NCI-H187 treated with DMSO at 0.1 percent for 48 hours (cell line): ENCODE measurements around the gene HOXD10.

Experiments
- DNase-seq: peaks from one replicate; lab custom pipeline; 2025; lab: John Stamatoyannopoulos, UW

HOXD10 gene

GRCh38 chr2:176151442-176152287 is 35.1 kb downstream of the HOXD10 start, which contains the start of gene HOXD4:
HOXD4 (plus strand) TSS chr2:176151550; CDS start chr2:176151634, 84 bp downstream.
- no peak for DNase-seq

DNA sequence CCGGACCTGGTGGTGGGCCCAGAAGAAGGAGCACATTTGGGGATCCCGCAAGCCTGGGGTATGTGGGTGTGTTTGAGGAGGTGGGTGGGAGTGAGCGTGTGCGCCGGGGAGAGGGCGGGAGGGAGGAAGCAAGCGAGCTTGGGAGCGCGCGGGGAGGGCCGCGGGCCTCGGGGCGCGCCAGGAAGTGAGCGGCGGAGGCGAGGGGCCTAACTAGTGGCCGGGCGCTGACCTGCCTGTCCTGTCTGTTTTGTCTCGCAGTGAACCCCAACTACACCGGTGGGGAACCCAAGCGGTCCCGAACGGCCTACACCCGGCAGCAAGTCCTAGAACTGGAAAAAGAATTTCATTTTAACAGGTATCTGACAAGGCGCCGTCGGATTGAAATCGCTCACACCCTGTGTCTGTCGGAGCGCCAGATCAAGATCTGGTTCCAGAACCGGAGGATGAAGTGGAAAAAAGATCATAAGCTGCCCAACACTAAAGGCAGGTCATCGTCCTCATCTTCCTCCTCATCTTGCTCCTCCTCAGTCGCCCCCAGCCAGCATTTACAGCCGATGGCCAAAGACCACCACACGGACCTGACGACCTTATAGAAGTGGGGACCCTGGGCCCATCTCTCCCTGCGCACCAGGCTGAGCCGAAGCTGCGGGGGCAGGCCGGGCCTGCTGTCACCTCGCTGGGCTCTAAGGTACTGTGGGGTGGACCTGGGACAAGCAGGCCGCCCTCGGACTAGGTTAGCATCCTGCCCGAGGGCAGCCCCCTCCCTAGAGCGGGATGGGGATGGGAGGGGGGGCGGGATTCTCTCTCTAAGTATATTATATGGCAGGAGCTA is 36.0 kb downstream of the HOXD10 start:
- DNase-seq = no peak

DNA sequence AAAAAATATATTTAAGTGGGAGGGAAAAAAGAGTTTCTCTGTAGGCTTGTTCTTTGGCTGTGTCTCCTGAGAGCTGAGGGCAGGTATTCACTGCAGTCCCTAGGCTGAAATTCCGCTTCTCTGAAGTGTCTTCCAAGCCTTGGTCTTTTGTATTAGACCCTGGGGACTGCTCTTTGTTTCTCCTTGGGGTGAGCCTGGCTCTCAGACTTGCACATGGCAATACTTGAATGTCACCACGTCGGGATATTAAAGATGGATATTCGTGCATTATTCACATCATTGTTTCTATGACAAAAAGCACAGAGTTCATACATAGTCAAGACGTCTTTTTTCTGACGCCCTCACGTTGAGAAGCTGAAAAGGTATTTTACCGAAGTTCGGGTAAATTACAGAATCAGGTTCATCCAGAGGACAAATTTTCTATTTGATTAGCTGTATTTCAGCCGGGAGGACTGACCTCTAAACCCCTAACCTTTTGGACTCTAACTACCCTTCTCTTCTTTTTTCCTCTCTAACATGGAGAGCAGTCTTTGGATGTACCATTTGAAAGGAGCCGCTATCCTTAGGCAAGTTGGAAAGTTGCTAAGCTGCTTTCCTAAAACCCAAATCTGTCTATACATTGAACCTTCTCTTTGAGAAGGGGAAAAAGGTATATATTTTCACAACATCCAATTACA is 38.1 kb downstream of the HOXD10 start:
- DNase-seq = no peak

DNA sequence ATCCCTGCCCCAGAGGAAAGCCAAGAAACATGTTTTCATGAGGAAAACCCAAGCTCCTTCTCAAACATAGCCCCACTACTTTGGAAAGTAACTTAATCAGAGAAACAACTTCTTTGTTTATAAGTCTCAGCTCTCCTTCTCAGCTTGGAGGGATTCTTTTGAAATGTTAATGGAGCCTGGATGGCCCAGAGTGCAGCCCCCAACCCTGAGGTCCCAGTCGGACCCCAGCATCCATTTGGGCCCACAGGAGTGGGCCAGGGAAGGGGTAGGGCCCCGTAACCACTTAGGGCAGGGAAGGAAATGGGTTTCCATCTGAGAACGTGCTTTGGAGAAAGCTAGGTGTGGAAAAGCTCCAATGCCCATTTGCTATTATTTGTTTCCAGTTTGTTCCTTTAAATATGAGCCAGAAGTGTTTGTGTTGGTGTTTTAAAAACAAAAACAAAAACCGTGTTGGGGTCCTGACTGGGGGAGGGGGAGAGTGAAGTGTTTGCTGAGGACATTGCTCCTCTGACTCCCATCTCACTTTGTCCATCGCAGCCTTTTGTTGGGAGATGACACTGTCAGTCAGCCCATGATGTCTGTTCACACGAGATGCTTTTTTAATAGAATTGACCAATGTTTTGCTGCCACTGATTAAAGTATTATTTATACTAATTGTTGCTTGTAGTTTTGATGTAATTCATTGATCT is 38.9 kb downstream of the HOXD10 start:
- DNase-seq = no peak

DNA sequence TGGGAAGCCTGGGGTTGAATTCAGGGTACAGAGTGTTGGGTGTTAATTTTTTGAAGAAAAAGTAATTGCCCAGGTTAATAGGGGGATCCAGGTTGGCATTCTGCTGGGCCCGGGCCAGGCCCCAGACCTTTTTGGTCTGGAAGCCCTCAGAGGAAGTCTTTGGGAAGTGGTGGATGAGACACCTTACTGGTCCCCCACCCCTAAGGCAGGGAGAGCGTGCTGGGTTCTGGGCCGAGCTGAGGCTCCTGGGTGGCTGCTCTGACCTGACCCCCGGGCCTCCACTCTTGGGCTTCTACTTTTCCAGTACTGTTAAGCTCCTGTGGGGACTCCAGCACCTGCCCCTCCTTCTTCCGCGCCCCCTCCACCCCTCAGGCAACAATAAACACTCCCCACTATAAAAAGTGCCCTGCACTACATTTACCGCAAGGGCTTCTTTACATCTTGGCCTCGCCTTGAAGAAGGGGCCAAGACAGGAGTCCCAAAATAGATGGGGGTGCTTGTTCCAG is 39.8 kb downstream of the HOXD10 start:
- DNase-seq = no peak

GRCh38 chr2:176156807-176157498 is 40.4 kb downstream of the HOXD10 start, which contains the start of gene HOXD3:
HOXD3 (plus strand) TSS chr2:176157307; CDS start chr2:176169115, 11,808 bp downstream.
- no peak for DNase-seq

DNA sequence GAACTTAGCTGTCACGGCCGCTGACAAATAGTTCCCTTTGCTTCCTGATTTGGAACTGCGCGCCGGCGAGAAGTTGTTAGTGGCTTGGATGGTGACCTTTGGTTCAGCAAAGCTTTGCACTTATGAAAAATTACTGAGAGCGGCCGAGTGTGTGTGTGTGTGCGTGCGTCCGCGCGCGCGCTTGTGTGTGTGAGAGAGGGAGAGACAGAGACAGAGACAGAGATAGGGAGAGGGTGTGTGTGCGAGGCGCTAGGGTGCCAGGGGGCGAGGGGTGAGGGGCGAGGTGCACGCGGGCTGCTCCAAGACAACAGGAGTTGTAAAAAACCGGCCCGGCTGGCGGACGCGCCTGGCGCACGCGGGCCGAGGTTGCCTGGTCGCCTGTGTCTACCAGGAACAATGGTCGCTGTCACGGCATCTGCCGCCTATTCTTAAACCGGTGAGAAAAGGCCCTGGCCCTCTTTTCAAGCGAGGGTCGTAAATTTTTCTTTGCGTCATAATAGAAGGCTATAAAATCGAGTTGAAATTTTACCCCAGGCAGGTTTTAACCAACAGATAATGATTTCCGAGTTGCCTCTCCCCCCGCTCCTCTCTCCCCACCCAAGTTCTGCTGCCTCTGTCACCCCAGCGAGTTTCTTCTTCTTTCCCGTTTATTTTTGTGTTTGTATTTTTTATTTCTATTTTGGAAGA is 41.1 kb downstream of the HOXD10 start:
- DNase-seq = no peak

DNA sequence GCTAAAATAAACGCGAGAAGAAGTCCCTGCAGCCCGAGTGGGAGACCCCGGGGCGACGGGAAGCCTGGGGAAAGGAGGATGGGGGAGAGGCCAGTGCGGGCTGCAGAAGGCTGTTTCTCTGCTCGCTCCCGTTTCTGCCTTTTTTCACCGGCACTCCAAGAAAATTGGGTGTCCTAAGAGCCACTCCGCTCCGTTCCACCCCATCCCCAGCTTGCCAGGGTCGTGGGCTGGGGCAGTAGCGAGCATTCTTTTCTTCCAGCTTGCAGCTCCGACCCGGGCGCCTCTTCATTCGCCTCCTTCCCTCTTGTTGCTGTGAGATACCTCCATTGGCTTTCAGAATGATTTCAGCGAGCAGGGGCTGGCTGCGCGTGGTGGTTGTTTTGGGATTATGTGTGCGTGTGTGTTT is 41.6 kb downstream of the HOXD10 start:
- no peak for DNase-seq

GRCh38 chr2:176158855-176159662 is 42.5 kb downstream of the HOXD10 start:
- DNase-seq = no peak

GRCh38 chr2:176159663-176160250 is 43.2 kb downstream of the HOXD10 start:
- DNase-seq = no peak

DNA sequence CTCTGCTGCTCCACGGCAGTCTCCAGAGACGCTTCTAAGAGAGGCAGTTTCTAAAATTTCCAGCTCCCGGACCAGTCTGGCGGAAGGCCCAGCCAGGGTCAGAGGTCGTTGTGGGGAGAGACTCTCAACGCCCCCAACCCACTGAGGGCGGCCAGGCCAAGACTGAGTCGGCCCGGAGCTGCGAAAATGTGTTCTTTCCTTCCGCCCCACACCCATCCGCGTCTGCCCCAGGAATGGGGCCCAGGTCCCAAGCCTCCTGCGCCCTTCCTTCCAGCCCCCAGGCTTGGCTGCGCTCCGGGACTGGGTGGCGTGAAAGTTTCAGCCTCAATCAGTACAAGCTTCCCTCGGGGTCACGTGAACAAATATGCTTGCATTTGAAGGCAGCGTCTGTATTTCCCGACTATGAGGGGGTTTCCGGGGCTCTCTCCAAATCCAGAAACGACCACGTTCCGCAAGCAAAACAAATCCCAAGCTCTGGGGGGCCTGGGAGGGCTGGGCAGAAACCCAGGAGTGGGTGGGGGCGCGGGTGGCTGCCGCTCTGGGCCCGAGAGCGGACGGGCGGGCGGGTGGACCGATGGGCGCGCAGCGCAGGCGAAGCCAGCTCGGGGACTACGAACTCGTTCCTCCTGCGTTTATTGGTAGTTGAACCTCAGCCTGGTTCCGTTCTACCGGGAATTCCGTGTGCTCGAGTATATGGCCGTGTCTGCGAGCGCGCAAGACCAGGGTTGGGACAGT is 43.8 kb downstream of the HOXD10 start:
- no peak for DNase-seq

- DNase-seq = no peak
These were observed 44.6 kb downstream of the HOXD10 start for GRCh38 chr2:176160986-176161824.

DNA sequence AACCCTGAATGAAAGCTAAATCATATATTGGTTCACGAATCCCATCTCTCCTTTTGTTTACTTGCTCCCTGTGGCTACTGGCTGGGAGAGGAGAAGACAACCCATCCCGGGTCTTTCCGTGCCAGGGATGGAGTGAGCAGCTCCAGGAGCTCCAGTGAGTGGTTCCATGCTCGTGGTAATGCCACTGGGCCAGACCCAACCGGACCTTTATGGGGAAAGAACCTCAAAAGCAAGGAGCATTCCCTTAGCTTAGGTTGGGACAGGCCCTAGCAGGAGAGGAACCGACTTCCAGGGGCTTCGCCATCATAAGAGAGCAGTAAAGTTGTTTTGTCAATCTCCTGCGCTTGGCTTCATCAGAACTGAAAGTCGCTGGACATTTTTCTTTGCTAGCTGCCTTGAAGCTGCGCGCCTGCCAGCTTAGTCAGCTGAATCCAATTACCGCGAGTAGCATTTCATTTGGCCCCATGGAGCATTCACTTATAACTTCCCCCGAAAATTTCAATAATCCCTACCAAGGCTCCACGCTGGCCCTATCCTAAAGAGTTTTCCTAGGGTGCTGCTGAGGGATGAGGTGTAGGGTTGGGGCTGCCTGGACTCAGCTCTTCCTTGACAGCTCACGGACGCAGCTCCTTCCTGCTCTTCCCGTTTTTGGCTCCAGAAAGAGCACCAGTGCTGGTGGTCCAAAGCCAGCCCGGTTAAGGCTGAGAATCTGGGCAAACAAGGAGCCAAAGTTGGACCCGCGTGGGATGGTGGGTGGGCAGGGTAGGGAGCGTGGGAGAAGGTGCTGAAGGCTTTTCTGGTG is 45.4 kb downstream of the HOXD10 start:
- DNase-seq = no peak

- DNase-seq = no peak
These were observed 46.5 kb downstream of the HOXD10 start for GRCh38 chr2:176162911-176163671.

DNA sequence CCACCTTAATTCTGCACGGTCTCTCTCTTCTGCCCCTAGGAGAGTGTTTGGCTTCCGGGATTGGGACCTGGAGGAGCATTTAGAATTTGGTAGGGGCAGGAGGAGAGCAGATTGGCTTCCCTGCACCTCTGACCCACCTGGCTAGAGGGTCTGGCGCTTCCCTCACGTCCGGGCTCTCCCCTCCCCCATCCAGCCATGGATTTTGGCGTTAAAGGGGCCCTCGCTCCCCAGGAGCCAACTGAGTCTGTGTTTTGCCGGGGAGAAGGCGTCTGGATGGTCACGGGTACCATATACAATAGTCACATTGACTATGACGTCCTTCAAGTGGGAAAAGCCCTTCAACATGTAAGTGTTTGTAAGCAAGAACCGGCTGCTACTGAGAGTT is 47.1 kb downstream of the HOXD10 start:
- DNase-seq = no peak

GRCh38 chr2:176164201-176164600 is 47.6 kb downstream of the HOXD10 start:
- DNase-seq = no peak
